Measurements from ENCODE around the gene CYBA.

CYBA gene

GRCh38 chr16:88661468-88661867 is 10.6 kb upstream of the CYBA start:
- peaks cover 22% of the 10 kb centered on the region for H3K4me1 Mint-ChIP-seq (ENCODE audit: low read depth)
- peak overlapping the region; percentile 68 for H3K27ac Mint-ChIP-seq
- peak overlapping the region; percentile 64 for H3K4me3 Mint-ChIP-seq
- no peak for DNase-seq (ENCODE audit: low spot score)
- no peaks in the 10 kb centered on the region for H3K27me3 Mint-ChIP-seq (ENCODE audit: low read depth)
- no peaks in the 10 kb centered on the region for H3K9me3 Mint-ChIP-seq
- peaks cover 16% of the 10 kb centered on the region for H3K36me3 Mint-ChIP-seq (ENCODE audit: low read depth)

GRCh38 chr16:88659160-88659559 is 8.3 kb upstream of the CYBA start:
- Mint-ChIP-seq H3K4me1 (ENCODE audit: low read depth) (peaks cover 15% of the 10 kb centered on the region), H3K4me3 (no peak overlapping the region), H3K27ac (no peak overlapping the region), H3K36me3 (ENCODE audit: low read depth) (peaks cover 14% of the 10 kb centered on the region), H3K9me3 (no peaks in the 10 kb centered on the region), H3K27me3 (ENCODE audit: low read depth) (no peaks in the 10 kb centered on the region)
- DNase-seq (ENCODE audit: low spot score) = no peak

GRCh38 chr16:88658714-88659113 is 7.9 kb upstream of the CYBA start:
- Mint-ChIP-seq H3K27me3 (ENCODE audit: low read depth) (no peaks in the 10 kb centered on the region), H3K27ac (no peak overlapping the region), H3K4me3 (no peak overlapping the region), H3K9me3 (no peaks in the 10 kb centered on the region), H3K36me3 (ENCODE audit: low read depth) (peaks cover 14% of the 10 kb centered on the region), H3K4me1 (ENCODE audit: low read depth) (peaks cover 13% of the 10 kb centered on the region)
- no peak for DNase-seq (ENCODE audit: low spot score)

- no peaks in the 10 kb centered on the region for H3K27me3 Mint-ChIP-seq (ENCODE audit: low read depth)
- peaks cover 13% of the 10 kb centered on the region for H3K4me1 Mint-ChIP-seq (ENCODE audit: low read depth)
- DNase-seq (ENCODE audit: low spot score) = no peak
- no peaks in the 10 kb centered on the region for H3K9me3 Mint-ChIP-seq
- peaks cover 18% of the 10 kb centered on the region for H3K36me3 Mint-ChIP-seq (ENCODE audit: low read depth)
- no peak overlapping the region for H3K27ac Mint-ChIP-seq
- no peak overlapping the region for H3K4me3 Mint-ChIP-seq
These were observed 6.5 kb upstream of the CYBA start for GRCh38 chr16:88657371-88657770.

- H3K27ac Mint-ChIP-seq = peak overlapping the region; percentile 26
- DNase-seq (ENCODE audit: low spot score) = no peak
- peaks cover 18% of the 10 kb centered on the region for H3K36me3 Mint-ChIP-seq (ENCODE audit: low read depth)
These were observed 5.6 kb upstream of the CYBA start for GRCh38 chr16:88656291-88656980.

GRCh38 chr16:88655733-88656281 is 5.0 kb upstream of the CYBA start:
- DNase-seq (ENCODE audit: low spot score) = no peak
- no peak overlapping the region for H3K27ac Mint-ChIP-seq
- no peaks in the 10 kb centered on the region for H3K27me3 Mint-ChIP-seq (ENCODE audit: low read depth)
- H3K4me3 Mint-ChIP-seq = no peak overlapping the region
- peaks cover 7% of the 10 kb centered on the region for H3K4me1 Mint-ChIP-seq (ENCODE audit: low read depth)
- H3K36me3 Mint-ChIP-seq (ENCODE audit: low read depth) = peaks cover 18% of the 10 kb centered on the region
- H3K9me3 Mint-ChIP-seq = no peaks in the 10 kb centered on the region

More at GRCh38 chr16:88656291-88656980, 5.6 kb upstream of the CYBA start:
- Mint-ChIP-seq H3K27me3 (ENCODE audit: low read depth) (no peaks in the 10 kb centered on the region), H3K4me1 (ENCODE audit: low read depth) (peaks cover 8% of the 10 kb centered on the region), H3K9me3 (no peaks in the 10 kb centered on the region), H3K4me3 (no peak overlapping the region)

GRCh38 chr16:88655053-88655732 is 4.3 kb upstream of the CYBA start:
- Mint-ChIP-seq H3K9me3 (no peaks in the 10 kb centered on the region), H3K4me1 (ENCODE audit: low read depth) (peaks cover 6% of the 10 kb centered on the region), H3K36me3 (ENCODE audit: low read depth) (peaks cover 17% of the 10 kb centered on the region), H3K27ac (no peak overlapping the region), H3K4me3 (no peak overlapping the region), H3K27me3 (ENCODE audit: low read depth) (no peaks in the 10 kb centered on the region)
- no peak for DNase-seq (ENCODE audit: low spot score)

- no peaks in the 10 kb centered on the region for H3K9me3 Mint-ChIP-seq
- no peak overlapping the region for H3K4me3 Mint-ChIP-seq
- peaks cover 17% of the 10 kb centered on the region for H3K36me3 Mint-ChIP-seq (ENCODE audit: low read depth)
- no peaks in the 10 kb centered on the region for H3K27me3 Mint-ChIP-seq (ENCODE audit: low read depth)
- H3K4me1 Mint-ChIP-seq (ENCODE audit: low read depth) = peaks cover 7% of the 10 kb centered on the region
- H3K27ac Mint-ChIP-seq = no peak overlapping the region
- no peak for DNase-seq (ENCODE audit: low spot score)
These were observed 3.7 kb upstream of the CYBA start for GRCh38 chr16:88654363-88655052.

GRCh38 chr16:88653596-88654362 is 2.9 kb upstream of the CYBA start:
- H3K4me1 Mint-ChIP-seq (ENCODE audit: low read depth) = peaks cover 12% of the 10 kb centered on the region
- no peaks in the 10 kb centered on the region for H3K9me3 Mint-ChIP-seq
- no peaks in the 10 kb centered on the region for H3K27me3 Mint-ChIP-seq (ENCODE audit: low read depth)
- H3K36me3 Mint-ChIP-seq (ENCODE audit: low read depth) = peaks cover 20% of the 10 kb centered on the region
- H3K27ac Mint-ChIP-seq = peak overlapping the region; percentile 56
- no peak overlapping the region for H3K4me3 Mint-ChIP-seq
- DNase-seq (ENCODE audit: low spot score) = no peak

- H3K27me3 Mint-ChIP-seq (ENCODE audit: low read depth) = no peaks in the 10 kb centered on the region
- H3K27ac Mint-ChIP-seq = peak overlapping the region; percentile 56
- H3K4me3 Mint-ChIP-seq = no peak overlapping the region
- peaks cover 20% of the 10 kb centered on the region for H3K36me3 Mint-ChIP-seq (ENCODE audit: low read depth)
- peaks cover 12% of the 10 kb centered on the region for H3K4me1 Mint-ChIP-seq (ENCODE audit: low read depth)
- no peak for DNase-seq (ENCODE audit: low spot score)
- H3K9me3 Mint-ChIP-seq = no peaks in the 10 kb centered on the region
These were observed 2.2 kb upstream of the CYBA start for GRCh38 chr16:88653101-88653500.

GRCh38 chr16:88652762-88653063 is 1.9 kb upstream of the CYBA start:
- peak overlapping the region; percentile 26 for H3K27ac Mint-ChIP-seq

GRCh38 chr16:88651989-88652761 is 1.3 kb upstream of the CYBA start:
- peak overlapping the region; percentile 94 for H3K27ac Mint-ChIP-seq
- DNase-seq (ENCODE audit: low spot score) = no peak
- no peaks in the 10 kb centered on the region for H3K27me3 Mint-ChIP-seq (ENCODE audit: low read depth)
- no peak overlapping the region for H3K4me3 Mint-ChIP-seq
- H3K4me1 Mint-ChIP-seq (ENCODE audit: low read depth) = peaks cover 12% of the 10 kb centered on the region
- no peaks in the 10 kb centered on the region for H3K9me3 Mint-ChIP-seq
- H3K36me3 Mint-ChIP-seq (ENCODE audit: low read depth) = peaks cover 20% of the 10 kb centered on the region

More at GRCh38 chr16:88652762-88653063, 1.9 kb upstream of the CYBA start:
- Mint-ChIP-seq H3K36me3 (ENCODE audit: low read depth) (peaks cover 20% of the 10 kb centered on the region), H3K4me1 (ENCODE audit: low read depth) (peaks cover 12% of the 10 kb centered on the region), H3K27me3 (ENCODE audit: low read depth) (no peaks in the 10 kb centered on the region), H3K4me3 (no peak overlapping the region), H3K9me3 (no peaks in the 10 kb centered on the region)
- DNase-seq (ENCODE audit: low spot score) = no peak
